ENCODE results near the gene YOD1.

GRCh38 chr1:207077012-207077411 lies 26.0 kb upstream of the YOD1 start:
- TF ChIP-seq EZH2 (IDR thresholded peaks at IDR 0.05; ENCODE audit: borderline replicate concordance, low read length), result no peak
- no peak for TF ChIP-seq CTCF (IDR thresholded peaks at IDR 0.05; ENCODE audit: low read length)
